ENCODE measurements around the gene SLC25A38.

DNA sequence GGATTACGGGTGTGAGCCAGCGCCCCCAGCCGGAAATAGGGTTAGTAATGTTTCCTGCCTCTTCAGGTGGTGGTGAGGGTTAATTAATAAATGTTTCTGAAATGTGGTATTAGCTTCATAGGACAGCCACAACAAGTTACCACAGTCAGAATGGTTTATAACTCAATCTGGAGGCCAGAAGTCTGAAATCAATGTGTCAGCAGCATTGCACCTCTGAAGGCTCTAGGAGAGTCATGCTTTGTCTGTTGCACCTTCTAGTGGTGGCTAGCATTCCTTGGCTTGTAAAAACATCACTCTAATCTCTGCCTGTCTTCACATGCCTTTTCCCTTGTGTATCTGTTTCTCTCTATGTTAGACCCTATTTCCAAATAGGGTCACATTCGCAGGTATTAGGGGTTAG, 15.5 kb downstream of the SLC25A38 start:
- TF ChIP-seq, protein P1, sequence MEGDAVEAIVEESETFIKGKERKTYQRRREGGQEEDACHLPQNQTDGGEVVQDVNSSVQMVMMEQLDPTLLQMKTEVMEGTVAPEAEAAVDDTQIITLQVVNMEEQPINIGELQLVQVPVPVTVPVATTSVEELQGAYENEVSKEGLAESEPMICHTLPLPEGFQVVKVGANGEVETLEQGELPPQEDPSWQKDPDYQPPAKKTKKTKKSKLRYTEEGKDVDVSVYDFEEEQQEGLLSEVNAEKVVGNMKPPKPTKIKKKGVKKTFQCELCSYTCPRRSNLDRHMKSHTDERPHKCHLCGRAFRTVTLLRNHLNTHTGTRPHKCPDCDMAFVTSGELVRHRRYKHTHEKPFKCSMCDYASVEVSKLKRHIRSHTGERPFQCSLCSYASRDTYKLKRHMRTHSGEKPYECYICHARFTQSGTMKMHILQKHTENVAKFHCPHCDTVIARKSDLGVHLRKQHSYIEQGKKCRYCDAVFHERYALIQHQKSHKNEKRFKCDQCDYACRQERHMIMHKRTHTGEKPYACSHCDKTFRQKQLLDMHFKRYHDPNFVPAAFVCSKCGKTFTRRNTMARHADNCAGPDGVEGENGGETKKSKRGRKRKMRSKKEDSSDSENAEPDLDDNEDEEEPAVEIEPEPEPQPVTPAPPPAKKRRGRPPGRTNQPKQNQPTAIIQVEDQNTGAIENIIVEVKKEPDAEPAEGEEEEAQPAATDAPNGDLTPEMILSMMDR (optimal IDR thresholded peaks at IDR 0.05 in 1 of 3, IDR thresholded peaks at IDR 0.05 in 1 of 3, conservative IDR thresholded peaks at IDR 0.05 in 1 of 3; ENCODE audit: extremely low read depth in 1 of 3, insufficient read depth in 2 of 3, low read length in 3 of 3): peak in 2 of 3 experiments; percentile 14 to 22
- TF ChIP-seq EZH2 (IDR thresholded peaks at IDR 0.05; ENCODE audit: low read length): no peak
